Activated naive CD4-positive, alpha-beta T cell treated with anti-CD3 and anti-CD28 coated beads, Interleukin-2, amount 50 U/mL, for 72 hours (primary cell): ENCODE data around the gene PDZRN4. TPM values are rescaled to one million over a fixed set of nuclear protein-coding genes. Genes with fewer than 3 reads are reported as not detected.
"Not testable (repeated sequence)": the region's sequence is repeated elsewhere in the genome, so short reads cannot be mapped to it uniquely, and the experiment has no call there.

Source experiments
- ATAC-seq, 2 donors: fragments of 150-1000 bp; cut with Tn5 transposase; 2 replicates each; pipeline ENCODE4 v1.10.0; 2021; ENCODE audit warnings: mild to moderate bottlenecking in 2 of 2, moderate library complexity in 2 of 2
- DNase-seq, 2 donors: peaks; one replicate each; pipeline ENCODE4 v3.0.0; 2021 to 2022; ENCODE audit warnings: low spot score in 2 of 2
- H3K27ac Mint-ChIP-seq, 2 donors: one replicate each; pipeline ENCODE4 v1.8.0; 2022; ENCODE audit warnings: mild to moderate bottlenecking in 2 of 2, mixed read lengths in 2 of 2
- H3K36me3 Mint-ChIP-seq, 2 donors: one replicate each; pipeline ENCODE4 v1.8.0; 2022; ENCODE audit warnings: mixed read lengths in 2 of 2
- H3K9me3 Mint-ChIP-seq, 2 donors: one replicate each; pipeline ENCODE4 v1.8.0; 2022; ENCODE audit warnings: mixed read lengths in 2 of 2
- total RNA-seq, 2 donors: library from RNA; stranded (reverse); gene quantifications; one replicate each; pipeline ENCODE4 v1.2.3, GENCODE V29; 2022

PDZRN4 gene
- total RNA-seq, 2 donors from 2014 or later: not detected

DNA sequence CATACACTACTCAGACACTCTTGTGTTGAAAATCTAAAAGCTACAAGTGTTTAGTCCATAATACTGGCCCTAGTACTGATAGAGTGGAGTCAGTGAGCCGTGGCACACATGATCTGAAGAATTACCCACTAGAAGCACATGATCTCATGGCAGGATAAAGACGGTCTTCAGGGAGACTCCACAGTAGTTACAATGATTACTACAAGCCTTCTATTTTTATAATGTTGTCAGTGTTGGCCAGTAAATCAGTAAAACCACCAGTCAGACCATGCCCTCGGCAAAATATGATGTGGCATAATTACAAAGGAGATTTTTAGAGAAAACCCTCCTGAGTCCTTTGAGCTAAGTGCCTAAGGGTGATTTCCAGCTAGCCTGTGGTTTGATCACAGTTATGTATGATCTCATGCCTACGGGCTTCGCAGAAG lies 114.9 kb downstream of the PDZRN4 start:
- H3K36me3 Mint-ChIP-seq: no peaks in the 10 kb centered on the region
- DNase-seq: no peak
- H3K27ac Mint-ChIP-seq: no peak overlapping the region
- H3K9me3 Mint-ChIP-seq: peaks cover 0 to 5% of the 10 kb centered on the region in 2 donors
- ATAC-seq: no peak

DNA sequence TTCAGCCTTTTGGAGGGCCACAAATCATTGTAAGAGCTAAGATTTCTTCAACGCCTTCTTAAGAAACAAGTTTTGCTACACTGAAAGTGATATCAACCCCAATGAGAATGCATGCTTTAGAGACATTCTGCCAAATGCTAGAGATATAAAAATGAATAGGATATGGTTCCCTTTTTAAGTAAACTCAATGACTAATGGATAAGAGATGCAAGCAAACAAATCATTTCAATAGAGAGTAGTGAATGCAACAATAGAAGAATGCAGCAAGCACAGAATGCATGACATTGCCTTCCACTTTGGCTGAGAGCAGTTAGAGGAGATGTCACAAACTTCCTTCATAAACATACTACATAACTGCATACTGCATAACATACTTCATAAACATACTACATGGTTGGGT lies 116.4 kb downstream of the PDZRN4 start:
- Mint-ChIP-seq H3K9me3 (peaks cover 0 to 5% of the 10 kb centered on the region in 2 donors), H3K36me3 (no peaks in the 10 kb centered on the region), H3K27ac (no peak overlapping the region)
- ATAC-seq: no peak
- DNase-seq: no peak

DNA sequence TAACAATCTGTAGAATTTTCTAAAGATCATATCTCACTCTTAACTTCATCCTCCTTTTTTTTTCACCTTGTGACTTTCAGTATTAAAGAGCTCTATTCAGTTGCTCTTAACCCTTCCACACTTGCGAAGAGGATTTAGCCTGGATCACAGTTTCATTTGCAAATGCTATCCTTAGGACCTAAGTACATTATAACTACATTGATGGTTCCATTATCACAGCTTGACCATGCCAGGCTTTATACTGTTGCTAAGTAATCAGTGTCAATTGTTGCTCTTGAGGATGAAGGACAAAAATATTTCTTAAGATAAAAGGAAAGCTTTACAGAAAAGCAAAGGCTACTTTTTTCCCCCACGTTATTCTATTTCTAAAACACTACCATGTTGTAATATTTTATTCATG lies 122.2 kb downstream of the PDZRN4 start:
- Mint-ChIP-seq H3K9me3 (peaks cover 0 to 5% of the 10 kb centered on the region in 2 donors), H3K36me3 (no peaks in the 10 kb centered on the region), H3K27ac (no peak overlapping the region)
- ATAC-seq (no peak), DNase-seq (no peak)

DNA sequence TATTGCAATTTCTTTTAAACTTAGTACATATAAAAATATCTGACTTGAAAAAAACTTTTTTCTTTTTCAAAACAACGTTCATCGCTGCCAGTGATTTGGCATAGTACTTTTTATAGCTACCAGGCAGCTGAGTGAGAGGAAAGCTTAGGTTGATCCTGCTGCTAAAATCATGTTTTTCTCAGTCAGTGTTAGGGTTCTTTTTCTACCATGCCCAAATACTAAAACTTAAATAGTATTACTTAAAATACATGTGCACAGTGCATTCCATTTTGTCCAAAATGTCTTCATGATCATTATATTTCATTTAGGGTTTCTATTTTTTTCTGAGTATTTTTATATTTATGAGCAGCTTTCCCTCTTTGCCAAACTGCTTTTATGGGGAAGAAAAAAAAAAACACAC lies 123.8 kb downstream of the PDZRN4 start:
- Mint-ChIP-seq H3K36me3 (no peaks in the 10 kb centered on the region), H3K27ac (no peak overlapping the region), H3K9me3 (no peaks in the 10 kb centered on the region)
- ATAC-seq: no peak
- DNase-seq: no peak

DNA sequence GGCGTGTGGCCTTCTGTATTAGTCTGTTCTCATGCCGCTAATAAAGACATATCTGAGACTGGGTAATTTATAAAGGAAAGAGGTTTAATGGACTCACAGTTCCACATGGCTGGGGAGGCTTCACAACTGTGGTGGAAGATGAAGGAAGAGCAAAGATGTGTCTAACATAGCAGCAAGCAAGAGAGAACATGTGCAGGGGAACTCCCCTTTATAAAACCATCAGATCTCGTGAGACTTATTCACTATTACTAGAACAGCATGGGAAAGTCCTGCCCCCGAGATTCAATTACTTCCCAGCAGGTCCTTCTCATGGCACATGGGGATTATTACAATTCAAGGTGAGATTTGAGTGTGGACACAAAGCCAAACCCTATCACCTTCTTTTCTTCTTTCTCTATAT lies 124.3 kb downstream of the PDZRN4 start:
- H3K27ac Mint-ChIP-seq, DNase-seq, H3K36me3 Mint-ChIP-seq, H3K9me3 Mint-ChIP-seq, ATAC-seq: not testable (repeated sequence)

DNA sequence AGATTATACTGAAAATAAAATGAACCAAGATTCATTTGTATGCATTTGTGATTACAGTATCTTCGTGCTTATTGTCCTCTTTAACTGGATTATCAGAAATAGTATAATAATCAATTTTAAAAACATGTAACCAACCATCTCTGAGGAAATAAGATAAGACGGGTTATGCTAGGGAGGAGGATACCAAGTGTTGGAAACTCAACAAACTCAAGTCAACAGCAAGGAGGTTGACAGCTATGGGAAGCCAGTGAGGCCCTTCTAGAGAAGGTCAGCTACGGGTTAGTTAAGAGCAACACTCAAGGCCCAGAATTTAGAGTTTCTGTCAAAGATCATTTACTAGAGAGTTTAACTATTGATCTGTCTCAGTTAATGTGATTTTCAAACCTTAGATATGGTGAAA lies 137.2 kb downstream of the PDZRN4 start:
- no peaks in the 10 kb centered on the region for H3K36me3 Mint-ChIP-seq
- H3K27ac Mint-ChIP-seq: no peak overlapping the region
- no peak for ATAC-seq
- H3K9me3 Mint-ChIP-seq: no peaks in the 10 kb centered on the region
- no peak for DNase-seq

DNA sequence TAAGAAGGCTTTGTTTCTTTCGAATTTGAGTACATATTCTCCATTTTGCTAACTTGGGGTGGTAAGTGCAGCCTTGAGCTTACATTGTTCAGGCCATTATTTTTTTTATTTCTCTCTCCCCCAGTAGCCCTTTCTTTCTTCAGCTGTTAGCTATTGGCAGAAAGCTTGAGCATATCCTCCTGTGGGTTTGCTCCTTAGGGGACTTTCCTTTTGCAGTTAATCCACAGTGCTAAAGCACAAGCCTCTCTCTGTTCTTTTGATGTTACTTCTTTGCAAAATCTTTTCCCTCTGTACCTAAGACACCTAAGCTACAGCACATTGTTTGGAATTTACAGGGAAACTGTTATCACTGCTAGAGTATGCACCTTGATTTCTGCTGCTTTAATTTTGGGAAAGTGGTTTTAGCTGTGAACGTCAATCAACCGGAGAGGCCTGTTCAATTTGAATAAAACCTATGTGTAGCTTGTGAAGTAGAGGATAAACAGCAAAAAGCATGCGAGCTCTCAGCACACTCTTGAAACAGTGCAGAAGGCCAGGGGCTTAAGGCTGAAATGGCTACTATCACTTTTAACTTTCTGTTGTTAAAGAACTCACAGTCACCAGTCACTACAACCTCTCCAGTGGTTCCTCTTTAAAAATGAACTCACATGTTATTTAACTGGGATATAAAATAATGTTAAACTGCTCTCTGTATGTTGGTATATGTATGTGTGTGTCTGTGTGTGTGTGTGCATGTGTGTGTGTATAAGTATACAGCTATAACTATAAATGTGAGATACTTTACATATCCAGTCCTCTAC lies 139.2 kb downstream of the PDZRN4 start:
- ATAC-seq: no peak
- peaks cover 4 to 5% of the 10 kb centered on the region in 2 donors for H3K9me3 Mint-ChIP-seq
- H3K27ac Mint-ChIP-seq: no peak overlapping the region
- DNase-seq: no peak
- peaks cover 0 to 6% of the 10 kb centered on the region in 2 donors for H3K36me3 Mint-ChIP-seq

DNA sequence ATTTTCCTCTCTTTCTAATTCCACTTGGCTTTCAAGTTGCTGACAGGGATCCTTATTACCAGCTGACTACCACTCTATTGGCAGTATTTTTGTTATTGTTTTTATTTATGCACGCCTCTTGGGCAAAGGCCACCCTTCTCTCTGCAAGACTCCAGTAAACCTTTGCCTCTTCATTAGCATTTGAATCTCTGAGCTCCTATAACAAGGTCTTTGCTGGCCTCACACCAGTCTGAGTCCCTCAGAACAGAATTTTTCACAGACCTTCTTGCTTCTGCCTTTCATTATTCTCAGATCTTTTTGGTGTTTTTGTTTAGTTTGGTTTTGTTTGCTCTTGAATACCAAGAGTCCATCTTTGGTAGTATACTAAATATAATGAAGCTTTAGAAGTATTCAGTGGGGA lies 145.9 kb downstream of the PDZRN4 start:
- H3K36me3 Mint-ChIP-seq: peaks cover 0 to 6% of the 10 kb centered on the region in 2 donors
- H3K9me3 Mint-ChIP-seq: peaks cover 4 to 7% of the 10 kb centered on the region in 2 donors
- H3K27ac Mint-ChIP-seq: no peak overlapping the region

DNA sequence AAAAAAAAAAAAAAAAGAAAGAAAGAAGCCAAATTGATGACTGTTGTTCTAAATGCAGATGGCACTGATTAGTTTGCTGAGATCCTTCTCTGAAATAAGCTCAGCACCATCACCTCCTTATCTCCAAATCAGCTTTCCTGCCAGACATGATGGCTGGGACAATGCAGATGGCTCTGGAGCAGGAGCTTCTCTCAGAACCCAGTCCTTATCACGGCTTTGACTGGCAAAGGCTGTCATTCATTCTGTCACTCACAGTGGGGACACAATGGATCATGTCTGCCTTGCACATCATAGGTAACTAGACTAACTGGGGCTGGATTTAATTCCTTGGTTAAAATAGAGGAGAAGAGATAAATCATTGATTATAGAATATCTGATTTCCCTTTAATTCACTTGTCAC lies 146.3 kb downstream of the PDZRN4 start:
- DNase-seq (no peak), ATAC-seq (no peak)
- Mint-ChIP-seq H3K9me3 (peaks cover 4 to 11% of the 10 kb centered on the region in 2 donors), H3K36me3 (peaks cover 0 to 6% of the 10 kb centered on the region in 2 donors), H3K27ac (no peak overlapping the region)

More for the DNA sequence above, 145.9 kb downstream of the PDZRN4 start:
- DNase-seq (no peak), ATAC-seq (no peak)

DNA sequence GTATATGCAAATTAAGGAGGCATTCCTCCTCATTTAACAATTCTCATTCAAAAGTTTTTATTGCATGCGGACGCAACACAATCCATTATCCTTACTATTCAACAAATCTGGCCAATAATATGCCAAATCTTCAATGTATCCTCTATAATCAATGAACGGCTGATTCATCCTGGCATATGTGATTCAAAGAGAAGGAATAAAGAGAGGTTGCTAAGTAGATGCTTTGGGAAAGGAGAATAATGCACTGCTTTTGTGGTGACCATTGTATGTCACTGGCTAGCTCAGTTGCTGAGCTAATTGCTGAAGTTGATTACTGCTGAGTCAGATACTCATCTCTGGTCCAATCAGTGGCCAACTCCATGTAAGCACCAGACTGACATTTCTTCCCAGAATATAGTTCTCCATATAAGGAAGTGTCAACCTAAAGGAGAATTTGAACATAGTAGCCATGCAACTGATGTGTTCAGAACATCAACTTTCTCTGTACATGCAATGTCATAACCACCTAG lies 148.0 kb downstream of the PDZRN4 start:
- ATAC-seq (no peak), DNase-seq (no peak)
- Mint-ChIP-seq H3K27ac (no peak overlapping the region), H3K36me3 (peaks cover 0 to 6% of the 10 kb centered on the region in 2 donors), H3K9me3 (peaks cover 4 to 12% of the 10 kb centered on the region in 2 donors)

DNA sequence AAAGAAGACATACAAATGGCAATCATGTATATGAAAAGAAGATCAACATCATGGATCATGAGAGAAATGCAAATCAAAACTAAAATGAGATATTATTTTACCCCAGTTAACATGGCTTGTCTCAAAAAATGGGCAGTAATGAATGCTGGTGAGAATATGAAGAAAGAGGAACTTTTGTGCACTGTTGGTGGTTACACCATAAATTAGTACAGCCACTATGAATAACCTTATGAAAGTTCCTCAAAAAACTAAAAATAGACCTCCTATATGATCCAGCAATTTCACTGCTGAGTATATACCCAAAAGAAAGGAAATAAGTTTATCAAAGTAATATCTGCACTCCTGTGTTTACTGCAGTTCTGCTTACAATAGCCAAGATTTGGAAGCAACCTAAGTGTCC lies 151.7 kb downstream of the PDZRN4 start:
- Mint-ChIP-seq H3K36me3 (no peaks in the 10 kb centered on the region), H3K27ac (no peak overlapping the region), H3K9me3 (peaks cover 0 to 5% of the 10 kb centered on the region in 2 donors)
- no peak for ATAC-seq
- DNase-seq: no peak

DNA sequence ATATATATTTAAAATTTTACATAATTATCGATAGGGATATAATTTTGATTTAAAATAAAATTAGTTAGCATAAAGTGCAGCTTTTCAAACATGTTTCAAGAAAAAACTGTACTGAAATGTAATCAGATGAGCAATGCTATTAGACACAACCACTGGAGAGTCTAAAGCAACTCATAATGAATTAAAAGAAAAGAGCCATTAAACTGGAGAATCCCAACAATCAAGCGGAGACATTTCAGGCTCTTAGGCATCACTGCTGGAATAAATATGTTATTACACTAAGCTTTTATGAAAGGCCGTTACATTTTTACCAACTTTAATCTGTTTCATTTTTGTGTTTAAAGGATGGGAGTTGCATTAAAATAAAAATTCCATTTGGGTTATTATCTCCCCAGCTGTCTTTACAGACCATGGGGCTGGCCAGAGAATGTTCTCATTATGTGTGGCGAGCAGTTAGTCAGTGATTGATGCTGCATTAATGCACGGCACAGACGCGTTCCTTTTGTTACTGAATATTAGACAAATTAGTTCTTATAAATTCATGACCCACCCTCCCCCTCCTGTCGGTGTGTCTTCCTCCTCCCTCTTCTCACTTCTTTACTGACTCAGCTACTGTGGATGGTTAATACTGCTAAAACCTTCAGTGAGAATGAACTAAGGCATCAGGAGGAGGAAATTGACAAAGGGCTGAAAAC lies 156.8 kb downstream of the PDZRN4 start:
- DNase-seq: no peak
- Mint-ChIP-seq H3K9me3 (no peaks in the 10 kb centered on the region), H3K36me3 (no peaks in the 10 kb centered on the region), H3K27ac (no peak overlapping the region)
- ATAC-seq: no peak

DNA sequence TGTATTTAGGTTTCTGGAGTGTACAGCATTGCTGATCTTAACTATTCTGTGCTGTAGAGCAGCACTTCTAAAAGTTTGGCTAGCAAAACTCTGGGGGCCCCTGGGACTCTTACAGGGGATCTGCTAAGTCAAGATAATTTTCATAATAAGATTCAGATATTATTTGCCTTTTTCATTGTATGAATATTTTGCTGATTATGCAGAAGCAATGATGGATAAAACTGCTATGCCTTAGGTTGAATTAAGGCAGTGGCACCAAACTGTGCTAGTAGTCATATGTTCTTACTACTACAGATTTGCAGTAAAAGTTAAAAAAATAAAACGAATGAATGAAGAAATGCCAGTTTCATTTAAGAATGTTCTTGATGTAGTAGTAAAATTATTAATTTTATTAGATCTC lies 160.1 kb downstream of the PDZRN4 start:
- Mint-ChIP-seq H3K27ac (no peak overlapping the region), H3K9me3 (peaks cover 13 to 14% of the 10 kb centered on the region in 2 donors), H3K36me3 (peaks cover 0 to 9% of the 10 kb centered on the region in 2 donors)
- ATAC-seq (no peak), DNase-seq (no peak)

DNA sequence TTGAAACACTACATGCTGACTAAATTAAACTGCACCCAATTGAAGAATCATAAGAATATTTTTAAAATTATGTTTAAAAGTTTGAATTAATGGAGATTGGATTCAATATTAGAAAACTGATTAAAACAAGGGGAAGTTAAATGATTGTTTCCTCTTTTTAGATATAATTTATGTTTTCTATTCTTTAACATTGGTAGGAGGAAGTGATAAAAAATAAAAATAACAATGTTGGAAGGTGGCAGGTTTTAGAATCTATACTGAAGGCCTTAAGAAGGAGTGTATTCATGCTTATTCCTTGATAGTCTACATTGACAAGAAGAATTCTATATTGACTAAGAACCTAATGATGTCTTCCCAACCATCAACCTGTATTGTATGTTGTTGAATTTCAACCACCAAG lies 168.1 kb downstream of the PDZRN4 start:
- DNase-seq (no peak), ATAC-seq (no peak)
- H3K36me3 Mint-ChIP-seq: peaks cover 0 to 3% of the 10 kb centered on the region in 2 donors
- peaks cover 8 to 11% of the 10 kb centered on the region in 2 donors for H3K9me3 Mint-ChIP-seq
- H3K27ac Mint-ChIP-seq: no peak overlapping the region

DNA sequence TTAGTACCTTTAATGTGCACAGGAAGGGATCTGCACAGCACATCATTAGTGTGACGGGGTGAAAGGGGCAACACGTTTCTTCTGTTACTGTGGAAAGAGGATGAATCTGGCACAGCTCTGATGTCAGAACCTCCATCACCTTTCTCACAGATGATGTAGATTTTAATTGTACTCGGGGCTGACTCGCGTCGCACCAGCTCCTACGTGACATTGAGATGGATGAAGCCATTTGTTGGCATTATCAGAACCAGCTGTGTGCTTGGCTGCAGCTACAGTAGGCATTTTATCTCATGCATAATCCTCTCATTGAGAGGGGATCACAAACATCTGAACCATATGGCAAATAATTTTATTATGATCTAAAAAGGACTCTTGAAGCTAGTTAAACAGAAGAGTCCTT lies 173.6 kb downstream of the PDZRN4 start:
- H3K36me3 Mint-ChIP-seq: no peaks in the 10 kb centered on the region
- peaks cover 0 to 4% of the 10 kb centered on the region in 2 donors for H3K9me3 Mint-ChIP-seq
- H3K27ac Mint-ChIP-seq: no peak overlapping the region
- DNase-seq (no peak), ATAC-seq (no peak)

DNA sequence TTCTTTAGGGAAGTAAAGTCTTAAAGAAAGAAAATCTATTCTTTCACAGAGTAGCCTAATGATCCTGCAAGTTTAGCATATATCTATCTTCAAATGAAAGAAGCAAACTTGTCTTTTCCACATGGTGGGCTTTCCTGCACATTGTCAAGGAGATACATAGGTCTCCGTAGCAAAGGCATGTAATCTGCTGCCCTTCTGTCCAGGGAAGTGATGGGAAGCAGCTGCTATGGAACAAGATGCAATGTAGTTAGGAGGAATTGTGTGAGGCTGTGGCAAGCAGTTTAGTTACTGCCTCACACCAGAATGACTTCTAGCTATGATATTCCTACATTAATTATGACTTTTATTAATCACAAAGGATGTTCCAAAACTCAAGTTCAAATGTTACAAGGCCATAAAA lies 174.4 kb downstream of the PDZRN4 start:
- Mint-ChIP-seq H3K27ac (no peak overlapping the region), H3K9me3 (no peaks in the 10 kb centered on the region), H3K36me3 (no peaks in the 10 kb centered on the region)
- ATAC-seq (no peak), DNase-seq (no peak)

DNA sequence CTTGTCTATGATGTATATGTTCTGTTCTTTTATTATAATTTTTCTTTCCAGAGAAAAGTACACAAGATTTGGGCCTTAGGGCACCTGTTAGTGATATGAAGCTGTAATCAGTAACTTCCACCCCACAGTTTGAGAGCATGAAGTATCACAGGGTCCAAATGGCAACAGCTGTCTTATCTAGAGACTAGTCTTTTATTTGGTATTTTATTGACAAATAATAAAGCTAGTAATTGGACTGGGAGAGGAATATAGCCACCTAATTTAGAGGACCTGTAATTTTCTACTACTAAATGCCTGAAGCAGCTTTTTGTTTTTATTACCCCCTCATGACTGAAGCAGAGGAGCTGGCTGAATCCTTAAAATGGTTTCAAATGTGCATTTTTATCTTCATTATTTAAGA lies 174.8 kb downstream of the PDZRN4 start:
- no peak for DNase-seq
- Mint-ChIP-seq H3K9me3 (no peaks in the 10 kb centered on the region), H3K36me3 (no peaks in the 10 kb centered on the region), H3K27ac (no peak overlapping the region)
- no peak for ATAC-seq
